Right lung (tissue), 5 donors: ENCODE data around the gene COL8A1. TPM values are rescaled to one million over a fixed set of nuclear protein-coding genes. Genes with fewer than 3 reads are reported as not detected.

Source experiments
- DNase-seq, 2 donors: peaks; one replicate each; pipeline ENCODE4 v3.0.0-alpha.2; 2013
- polyA plus RNA-seq, 5 donors: library from polyadenylated mRNA; unstranded; fragments of 120-200 nt; gene quantifications; one replicate each; pipeline versions ENCODE4 v1.2.1 to v1.2.3, GENCODE V29; 2013; ENCODE audit warnings: inconsistent platforms in 1 of 5, low replicate concordance in 1 of 5; ENCODE audit not compliant: insufficient read length in 5 of 5, insufficient read depth in 1 of 5

The COL8A1 gene
- polyA plus RNA-seq, 5 donors = 1.4 to 3.4 (median 2.1) TPM

DNA sequence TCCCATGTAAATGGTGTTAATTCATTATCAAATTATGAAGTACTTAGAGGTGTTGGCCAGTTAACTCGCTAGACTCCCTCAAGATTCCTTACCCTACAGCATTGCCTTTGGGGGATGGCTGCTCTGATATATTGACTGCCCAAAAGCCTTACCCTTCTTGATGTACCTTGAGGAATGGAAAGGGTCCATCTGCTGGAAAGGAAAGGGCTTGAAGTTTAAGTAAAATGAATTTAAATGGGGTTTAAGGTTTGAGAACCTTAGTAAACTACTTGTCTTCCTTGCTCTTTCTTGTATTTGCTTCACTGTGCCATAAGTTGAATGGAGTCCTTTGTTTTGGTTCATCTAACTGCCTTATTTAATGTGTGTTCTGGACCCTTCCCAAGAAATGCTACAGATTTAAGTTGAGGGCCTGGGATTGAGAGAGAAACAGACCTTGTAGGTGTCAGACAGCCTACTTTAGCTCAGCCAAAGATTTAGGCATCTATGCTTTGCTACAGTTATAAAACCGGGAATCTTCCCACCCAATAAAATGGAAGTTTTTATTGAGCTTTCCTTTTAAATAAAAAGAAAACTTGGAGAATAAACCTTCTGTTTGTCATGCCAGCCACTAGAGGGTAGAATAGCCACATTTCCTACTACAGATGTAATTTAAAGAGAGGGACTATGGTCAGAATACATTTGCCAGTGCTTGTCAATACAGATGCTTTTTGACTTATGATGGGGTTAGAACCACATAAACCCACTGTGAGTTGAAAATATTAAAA lies 204.6 kb downstream of the COL8A1 start:
- peak in 1 of 2 donors; percentile 44 for DNase-seq

DNA sequence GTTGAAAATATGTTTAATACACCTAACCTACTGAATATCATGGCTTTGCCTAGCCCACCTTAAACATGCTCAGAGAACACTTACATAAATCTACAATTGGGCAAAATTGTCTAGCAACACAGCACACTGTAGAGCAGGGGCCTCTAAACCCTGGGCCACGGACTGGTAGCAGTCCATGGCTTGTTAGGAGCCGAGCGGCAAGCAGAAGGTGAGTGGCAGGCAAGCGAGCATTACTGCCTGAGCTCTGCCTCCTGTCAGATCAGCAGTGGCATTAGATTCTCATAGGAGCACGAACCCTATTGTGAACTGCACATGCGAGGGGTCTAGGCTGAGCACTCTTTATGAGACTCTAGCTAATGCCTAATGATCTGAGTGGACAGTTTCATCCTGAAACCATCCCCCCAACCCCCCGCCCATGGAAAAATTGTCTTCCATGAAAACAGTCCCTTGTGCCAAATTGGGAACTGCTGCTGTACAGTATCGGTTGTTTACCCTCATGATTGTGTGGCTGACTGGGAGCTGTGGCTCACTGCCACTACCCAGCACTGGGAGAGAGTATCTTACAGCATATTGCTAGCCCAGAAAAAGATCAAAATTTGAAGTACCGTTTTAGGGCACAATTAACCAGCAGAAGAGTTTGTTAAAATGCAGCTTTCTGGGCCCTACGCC lies 205.3 kb downstream of the COL8A1 start:
- DNase-seq = no peak

DNA sequence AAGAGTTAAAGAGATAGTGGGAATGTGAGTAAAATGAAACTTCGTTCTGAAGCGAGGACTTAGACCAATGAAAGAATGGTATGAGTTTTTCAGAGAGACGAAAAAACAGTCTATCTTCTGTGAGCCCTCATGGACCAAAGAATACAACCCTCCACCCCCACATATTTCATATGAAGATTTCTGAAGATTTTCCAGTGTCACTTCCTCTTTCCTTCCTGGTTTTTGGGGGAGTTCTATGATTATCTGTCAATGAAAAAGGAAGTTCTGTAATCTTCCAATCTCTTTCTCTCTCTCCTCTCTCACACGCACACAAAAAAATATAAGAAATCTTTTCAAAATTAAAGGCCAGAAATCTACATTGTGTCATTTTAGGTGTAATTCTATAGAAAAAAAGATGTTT lies 206.9 kb downstream of the COL8A1 start:
- no peak for DNase-seq

DNA sequence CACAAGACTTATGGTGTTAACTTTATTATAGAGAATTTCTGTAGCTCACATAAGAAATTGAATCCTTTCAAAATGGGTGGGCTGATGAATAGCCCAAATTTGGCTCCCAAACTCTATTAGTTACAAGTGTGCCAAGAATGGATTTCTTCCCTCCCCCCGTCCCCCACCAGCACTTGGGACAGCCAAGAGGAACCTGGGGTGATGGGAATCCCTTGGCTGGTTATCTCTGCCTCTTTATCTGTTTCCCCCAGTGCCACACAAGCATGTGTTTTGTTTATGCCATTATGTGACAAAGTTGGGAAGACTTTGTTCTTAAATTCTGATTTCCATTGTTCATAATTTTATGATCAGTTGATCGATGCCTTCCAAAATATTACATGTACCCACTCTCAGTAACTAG lies 207.6 kb downstream of the COL8A1 start:
- DNase-seq = no peak

DNA sequence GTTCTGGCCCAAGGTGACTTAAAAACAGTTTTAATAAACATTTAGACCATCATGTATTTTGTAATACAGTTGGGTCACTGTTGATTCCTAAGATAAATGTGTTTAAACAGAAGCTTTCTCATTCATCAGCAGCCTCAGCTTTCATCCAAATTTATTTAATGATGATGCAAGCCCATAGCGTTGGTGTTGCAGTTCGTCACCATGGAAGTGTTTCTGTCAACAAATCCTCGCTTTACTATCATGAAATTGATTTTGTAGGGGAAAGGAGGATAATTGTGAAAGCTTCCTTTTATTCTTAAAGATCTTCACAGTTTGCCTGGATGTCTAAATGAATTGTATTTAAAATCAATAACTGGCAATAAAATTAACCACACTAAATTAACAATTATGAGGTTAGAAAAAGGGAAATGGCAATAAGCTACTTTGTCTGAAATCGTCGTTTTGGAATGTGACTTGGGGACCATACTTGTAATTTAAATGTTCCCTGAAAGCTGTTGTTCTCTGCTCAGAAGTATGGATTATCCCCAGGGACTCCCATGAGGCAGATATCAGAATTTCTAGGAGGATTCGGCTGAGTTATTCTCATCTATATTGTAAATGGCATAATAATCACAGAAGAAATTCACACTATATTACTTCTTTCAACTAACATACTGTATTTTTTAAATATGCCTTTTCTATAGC lies 208.2 kb downstream of the COL8A1 start:
- DNase-seq = peak in 1 of 2 donors; percentile 44

DNA sequence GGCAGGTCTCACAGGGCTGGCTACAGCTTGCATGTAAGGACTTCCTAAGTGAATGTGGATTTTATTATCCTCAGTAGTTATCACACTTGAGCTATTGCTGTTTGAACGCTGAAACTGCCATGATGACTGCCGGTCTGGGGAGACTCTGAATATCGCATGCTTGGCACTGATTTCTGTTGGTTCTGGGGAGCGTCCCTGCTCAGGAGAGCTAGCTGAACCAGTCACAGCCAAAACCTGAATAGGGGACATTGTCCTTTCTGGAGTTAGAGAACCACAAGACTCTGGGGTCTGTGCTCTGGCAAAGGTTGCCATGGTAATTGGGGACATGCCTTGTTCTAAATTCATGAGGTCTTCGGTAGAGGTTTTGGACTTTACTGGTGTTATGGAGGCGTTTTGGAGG lies 210.0 kb downstream of the COL8A1 start:
- DNase-seq = no peak

Other genes with a start within 250 kb of the COL8A1 start
- 10 to 100 TPM; 41.9 to 49.5 (median 46.3) TPM for gene CMSS1, start 179.3 kb downstream of the COL8A1 start, polyA plus RNA-seq